HG03159 (cell line): ENCODE measurements around the gene COG5.

ENCODE experiments used
- ATAC-seq: cut with Tn5 transposase; IDR thresholded peaks from one replicate; pipeline ENCODE4 v1.9.1; 2021; ENCODE audit warnings: mild to moderate bottlenecking, moderate library complexity; ENCODE audit not compliant: unreplicated experiment

The COG5 gene

GRCh38 chr7:107464666-107465226, 99.0 kb downstream of the COG5 start:
- ATAC-seq, result no peak

DNA sequence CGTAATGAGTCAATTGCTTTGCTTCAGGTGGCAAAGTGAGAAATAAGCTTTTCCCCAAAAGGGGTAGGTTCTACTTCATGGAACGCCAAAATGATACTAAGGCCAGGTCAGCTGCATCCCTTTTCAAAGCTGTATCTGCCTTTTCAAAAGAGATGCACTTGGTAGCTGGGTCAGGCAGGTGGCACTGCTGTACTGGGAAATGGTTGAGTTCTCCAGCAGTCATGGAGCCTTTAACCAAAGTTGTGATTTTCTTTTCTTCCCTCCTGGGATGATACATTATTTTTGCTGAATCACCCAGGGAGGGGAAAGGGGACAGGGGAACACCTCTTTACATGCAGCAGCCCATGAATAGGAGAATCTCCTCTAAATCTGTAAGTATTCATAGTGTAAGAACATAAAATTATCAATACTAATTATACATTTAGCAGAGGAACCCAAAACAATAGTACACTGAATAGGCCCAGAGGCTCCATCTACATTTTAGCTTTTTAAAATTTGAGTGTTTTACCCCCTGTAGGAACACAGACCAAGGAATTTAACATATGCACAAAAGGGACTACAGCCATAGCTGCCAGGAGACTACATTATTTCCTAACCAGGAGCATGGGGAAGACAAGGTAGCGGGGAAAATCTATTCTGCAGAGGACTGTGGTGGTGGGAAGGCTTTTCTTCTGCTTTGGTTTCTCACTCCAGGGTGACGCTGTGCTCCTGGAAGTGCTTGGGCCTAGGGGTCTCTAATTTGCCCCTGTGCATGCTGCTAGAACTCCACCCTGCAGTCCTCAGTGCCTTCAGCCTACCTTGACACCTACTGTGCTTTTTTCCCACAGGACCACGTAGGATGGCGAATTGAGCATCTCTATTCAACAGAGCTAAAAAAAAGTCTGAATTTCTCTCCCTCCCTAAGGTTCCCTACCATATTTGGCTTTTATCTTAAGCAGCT, 100.3 kb downstream of the COG5 start:
- peak; percentile 64 for ATAC-seq

GRCh38 chr7:107461938-107462533, 101.7 kb downstream of the COG5 start:
- ATAC-seq, result no peak

GRCh38 chr7:107453388-107453787, 110.3 kb downstream of the COG5 start:
- ATAC-seq, result no peak

GRCh38 chr7:107450970-107451369, 112.8 kb downstream of the COG5 start:
- ATAC-seq, result no peak

GRCh38 chr7:107446988-107447387, 116.7 kb downstream of the COG5 start:
- ATAC-seq, result no peak

DNA sequence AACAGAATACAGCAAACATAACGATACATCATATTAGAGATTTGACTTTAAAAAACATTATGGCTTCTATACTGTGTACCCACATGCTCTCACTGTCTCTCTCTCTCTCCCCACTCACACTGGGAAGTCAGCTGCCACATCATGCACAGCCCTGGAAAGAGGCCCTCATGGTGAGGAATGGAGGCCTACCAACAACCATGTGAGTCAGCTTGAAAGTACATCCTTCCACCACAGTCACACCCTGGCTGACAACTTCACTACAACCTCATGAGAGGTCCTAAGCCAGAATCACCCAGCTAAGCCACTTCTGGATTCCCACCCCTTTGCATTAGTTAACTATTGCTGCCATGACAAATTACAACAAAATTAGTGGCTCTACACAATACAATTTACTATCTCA, 117.2 kb downstream of the COG5 start:
- ATAC-seq, result no peak

- no peak for ATAC-seq
Observed at GRCh38 chr7:107442678-107443077, 121.0 kb downstream of the COG5 start.

GRCh38 chr7:107441581-107442422, 121.9 kb downstream of the COG5 start:
- ATAC-seq, result no peak

GRCh38 chr7:107439025-107439424, 124.7 kb downstream of the COG5 start:
- ATAC-seq, result no peak

DNA sequence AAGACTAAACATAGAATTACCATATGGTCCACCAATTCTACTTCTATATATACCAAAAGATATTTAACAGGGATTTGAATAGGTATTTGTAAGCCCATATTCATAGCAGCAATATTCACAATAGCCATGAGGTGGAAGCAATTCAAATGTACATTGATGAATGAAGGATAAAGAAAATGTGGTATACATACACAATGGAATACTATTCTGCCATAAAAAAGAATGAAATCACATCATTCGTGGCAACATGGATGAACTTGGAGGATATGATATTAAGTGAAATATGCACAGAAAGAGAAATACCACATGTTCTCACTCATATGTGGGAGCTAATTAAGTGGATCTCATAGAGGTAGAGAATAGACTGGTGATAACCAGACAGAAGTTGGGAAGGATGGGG, 128.0 kb downstream of the COG5 start:
- no peak for ATAC-seq

GRCh38 chr7:107432261-107432660, 131.5 kb downstream of the COG5 start:
- no peak for ATAC-seq

DNA sequence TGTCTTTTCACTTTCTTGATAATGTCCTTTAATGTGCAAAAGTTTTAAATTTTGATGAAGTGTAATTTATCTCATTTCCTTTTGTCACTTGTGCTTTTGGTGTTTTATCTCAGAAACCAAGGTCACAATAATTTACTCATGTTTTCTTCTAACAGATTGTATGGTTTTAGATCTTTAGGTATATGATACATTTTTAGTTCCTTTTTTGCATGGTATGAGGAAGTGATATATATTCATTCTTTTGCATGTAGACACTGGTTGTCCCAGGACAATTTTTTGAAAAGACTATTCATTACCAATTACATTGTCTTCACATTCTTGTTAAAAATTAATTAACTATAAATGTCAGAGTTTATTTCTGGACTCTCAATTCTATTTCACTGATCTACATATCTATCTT, 133.7 kb downstream of the COG5 start:
- ATAC-seq, result no peak

DNA sequence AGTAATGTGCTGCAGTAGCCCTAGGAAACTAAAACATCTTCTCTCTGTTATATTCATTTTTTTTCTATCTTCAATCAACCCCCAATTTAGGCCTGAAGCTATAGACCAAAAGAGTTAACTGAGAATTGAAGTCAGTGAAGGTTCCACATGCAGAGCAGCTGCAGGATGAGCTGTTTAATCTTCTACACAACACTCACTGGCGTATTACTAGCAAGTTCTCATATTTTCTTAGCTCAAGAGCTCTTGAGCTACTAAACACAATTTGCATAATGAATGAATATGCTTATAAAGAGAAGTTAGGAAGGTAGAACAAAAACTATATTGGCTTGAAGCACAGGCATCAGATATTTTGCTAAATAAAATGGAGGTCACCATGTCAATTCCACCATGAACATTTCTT, 135.1 kb downstream of the COG5 start:
- ATAC-seq, result no peak

- ATAC-seq, result no peak
Observed at GRCh38 chr7:107427462-107427861, 136.3 kb downstream of the COG5 start.

DNA sequence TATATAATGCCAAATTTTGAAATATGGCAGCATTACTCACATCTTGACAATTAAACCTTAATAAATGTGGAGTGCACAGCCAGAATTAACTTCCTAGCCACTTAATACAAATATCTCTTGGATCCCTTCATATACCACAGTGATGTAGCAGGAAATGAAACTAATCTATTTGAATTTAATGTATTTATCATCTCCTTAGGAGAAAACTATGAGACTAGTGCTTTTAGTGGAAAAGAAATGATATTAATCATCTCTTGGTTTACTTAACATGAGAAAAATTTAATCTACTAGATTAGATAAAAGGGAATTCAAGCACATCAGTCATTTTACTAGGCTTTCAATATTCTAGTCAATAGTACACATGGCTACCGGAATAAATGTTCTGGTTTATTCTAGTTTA, 149.5 kb downstream of the COG5 start:
- no peak for ATAC-seq

DNA sequence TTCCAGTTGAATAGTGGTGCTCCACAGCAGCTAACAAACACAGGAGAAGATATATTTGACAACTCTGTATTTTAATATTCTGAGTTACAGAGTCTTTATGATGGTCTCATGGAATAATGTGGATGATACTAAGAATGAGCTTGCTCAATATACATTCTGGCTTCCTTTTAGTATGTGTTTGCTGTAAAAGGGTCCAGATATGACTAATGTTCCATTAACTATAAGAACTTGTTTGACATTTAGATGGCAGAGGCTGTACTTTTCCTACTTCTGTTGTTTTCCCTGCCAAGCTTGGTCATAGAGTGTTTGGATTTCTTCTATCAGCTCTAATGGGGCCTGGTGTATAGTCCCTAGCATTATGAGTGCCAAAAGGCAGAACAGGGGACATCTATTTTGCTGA, 155.4 kb downstream of the COG5 start:
- no peak for ATAC-seq

- no peak for ATAC-seq
Observed at GRCh38 chr7:107405559-107405958, 158.2 kb downstream of the COG5 start.

DNA sequence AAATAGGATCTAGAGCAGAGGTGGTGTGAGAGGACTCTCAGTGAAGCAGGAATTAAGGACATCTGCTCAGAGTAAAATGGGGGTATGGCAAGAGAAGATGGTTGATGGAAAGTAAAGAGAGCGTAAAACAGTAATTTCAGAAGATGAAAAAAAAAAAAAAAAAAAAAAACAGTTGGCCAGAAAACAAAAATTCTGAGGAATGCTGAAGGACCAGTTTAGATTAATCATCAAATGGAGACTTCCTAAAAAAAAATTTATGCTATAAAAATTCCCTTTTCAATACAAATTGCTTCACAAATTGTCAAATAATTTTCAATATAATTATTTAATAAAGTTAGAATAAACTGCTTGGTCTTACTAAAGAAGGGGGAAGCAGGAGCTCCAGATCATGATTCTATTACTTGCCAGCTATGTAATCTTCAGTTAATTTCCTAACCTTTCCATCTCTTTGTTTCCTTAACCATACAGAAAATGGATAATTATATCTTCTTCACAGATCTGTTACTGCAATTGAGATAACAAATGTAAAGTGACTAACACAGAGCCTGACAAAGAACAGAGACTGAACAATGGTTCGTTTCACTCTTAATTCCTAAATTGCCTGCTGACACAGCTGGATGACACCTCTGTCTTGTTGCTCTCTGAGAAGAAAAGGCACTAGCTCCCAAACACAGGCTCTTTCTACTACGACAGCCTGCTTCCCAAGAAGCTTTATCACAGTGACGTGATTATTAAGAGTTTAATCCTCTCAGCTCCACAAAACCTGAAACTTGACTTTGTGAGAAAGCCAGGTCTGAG, 158.8 kb downstream of the COG5 start:
- no peak for ATAC-seq

DNA sequence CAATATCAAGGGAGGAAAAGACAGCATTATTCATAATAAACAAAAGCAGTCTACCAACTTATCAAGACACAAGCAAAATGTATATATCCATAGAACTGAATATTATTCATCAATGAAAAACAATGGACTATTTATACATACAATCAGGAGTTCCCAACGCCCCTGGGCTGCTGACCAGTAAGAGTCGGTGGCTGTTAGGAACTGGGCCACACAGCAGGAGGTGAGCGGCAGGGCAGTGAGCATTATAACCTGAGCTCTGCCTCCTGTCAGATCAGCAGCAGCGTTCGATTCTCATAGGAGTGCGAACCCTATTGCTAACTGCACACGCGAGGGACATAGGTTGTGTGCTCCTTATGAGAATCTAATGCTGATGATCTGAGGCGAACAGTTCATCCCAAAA, 165.6 kb downstream of the COG5 start:
- ATAC-seq, result no peak
